ENCODE data around the gene MESD.

The MESD gene

DNA sequence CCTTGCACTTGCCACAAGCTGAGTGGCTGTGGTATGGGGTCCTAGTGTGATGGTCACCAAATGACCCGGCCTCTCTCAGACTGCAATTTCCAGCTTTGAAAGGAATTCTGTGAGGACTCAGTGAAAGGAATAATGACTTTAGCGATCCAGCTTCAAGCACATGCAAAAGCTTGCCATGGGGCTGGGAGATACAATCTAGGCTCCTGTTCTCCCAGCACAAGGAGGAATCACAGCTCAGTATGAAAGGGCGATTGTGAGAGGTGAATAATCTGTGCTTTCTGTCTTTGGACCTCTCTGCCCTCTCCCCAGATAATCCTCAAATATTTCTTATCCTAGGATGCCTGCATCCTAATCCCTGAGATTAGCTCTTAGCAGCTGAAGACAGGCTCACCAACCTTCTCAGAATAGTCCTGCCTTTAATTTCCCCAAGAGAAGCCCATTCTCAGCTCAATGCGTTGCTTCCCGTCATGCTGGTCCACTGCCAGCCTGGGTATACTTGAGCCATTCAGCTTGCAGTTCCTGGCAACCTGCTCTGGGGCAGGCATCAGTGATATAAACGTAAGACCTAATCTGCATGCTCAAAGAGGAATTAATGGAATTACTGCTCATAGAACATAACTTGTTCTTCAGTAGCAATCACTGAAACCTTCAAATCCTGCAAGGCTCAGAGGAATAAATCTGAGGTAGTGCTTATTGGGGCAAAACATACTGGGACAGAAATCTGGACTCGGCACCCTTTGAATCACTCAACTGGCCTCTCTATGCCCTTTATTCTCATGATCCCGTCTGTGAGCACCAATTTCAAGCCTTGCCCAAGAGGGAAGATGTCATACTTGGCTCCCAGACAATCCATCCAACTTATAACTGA lies 26.2 kb upstream of the MESD start:
- no peak for DNase-seq (ENCODE audit: low read depth)

- no peak for DNase-seq (ENCODE audit: low read depth)
Observed at GRCh38 chr15:81014446-81015093, 25.0 kb upstream of the MESD start.

- no peak for DNase-seq (ENCODE audit: low read depth)
Observed at GRCh38 chr15:81013396-81013929, 23.8 kb upstream of the MESD start.

- DNase-seq (ENCODE audit: low read depth): no peak
Observed at GRCh38 chr15:81012588-81012987, 23.0 kb upstream of the MESD start.

DNA sequence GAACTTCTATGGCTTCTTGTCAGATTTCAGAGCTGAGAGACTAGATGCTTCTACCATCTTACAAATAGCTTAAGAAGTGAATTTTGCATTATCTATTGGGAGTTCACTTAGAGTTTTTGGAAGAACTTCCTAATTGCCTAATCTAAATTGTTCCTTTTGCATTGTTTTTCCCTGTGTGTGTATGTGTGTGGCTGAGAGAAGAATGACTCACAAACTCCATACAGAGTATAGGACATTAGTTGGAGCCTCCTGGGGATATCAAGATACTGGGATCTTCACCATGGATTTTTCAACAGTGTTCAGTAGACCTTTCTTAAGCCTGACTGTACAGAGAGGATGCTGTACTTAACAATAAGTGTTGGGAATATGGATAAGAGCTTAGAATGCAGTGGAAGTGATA lies 22.0 kb upstream of the MESD start:
- peak; percentile 83 for DNase-seq (ENCODE audit: low read depth)

GRCh38 chr15:81010086-81010485 lies 20.5 kb upstream of the MESD start:
- DNase-seq (ENCODE audit: low read depth): no peak

DNA sequence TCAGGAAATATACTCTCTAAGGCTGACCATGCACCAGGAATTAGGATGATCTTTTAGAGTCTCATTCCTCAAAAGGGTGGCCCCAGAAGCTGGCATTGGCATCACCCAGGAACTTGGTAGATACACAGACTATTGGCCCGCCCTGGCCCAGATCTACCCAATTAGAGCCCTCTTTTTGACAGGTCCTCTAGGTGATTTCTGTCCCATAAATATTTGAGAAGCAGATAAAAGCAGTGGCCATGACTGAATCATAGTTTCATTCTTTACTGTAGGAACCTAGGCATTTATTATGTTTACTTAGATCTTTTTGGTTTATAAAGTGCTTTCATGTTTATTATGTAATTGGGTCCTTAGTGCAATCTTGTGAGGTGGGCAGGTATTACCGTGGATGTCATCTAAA lies 18.7 kb upstream of the MESD start:
- no peak for DNase-seq (ENCODE audit: low read depth)

GRCh38 chr15:81007428-81008064 lies 17.9 kb upstream of the MESD start:
- no peak for DNase-seq (ENCODE audit: low read depth)

DNA sequence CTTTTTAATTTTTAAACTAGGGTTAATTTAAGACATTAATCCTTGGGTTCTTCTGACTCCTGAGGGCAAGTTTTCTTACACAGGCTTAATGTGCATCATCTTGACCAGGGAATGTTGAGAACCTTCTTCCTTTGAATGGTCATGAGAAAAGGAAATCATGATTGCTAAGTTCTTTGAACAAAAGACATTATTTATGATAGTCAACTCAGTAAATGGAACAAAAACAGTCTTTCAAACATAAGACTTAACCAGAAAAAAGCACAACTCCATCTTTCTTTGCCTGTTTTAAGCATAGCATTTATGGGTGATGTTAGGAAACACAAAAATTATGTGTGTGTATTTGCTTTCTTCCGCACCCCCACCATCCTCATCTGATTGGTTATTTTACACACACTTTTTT lies 16.5 kb upstream of the MESD start:
- DNase-seq (ENCODE audit: low read depth): no peak

GRCh38 chr15:81003097-81003350 lies 13.4 kb upstream of the MESD start:
- DNase-seq (ENCODE audit: low read depth): no peak

DNA sequence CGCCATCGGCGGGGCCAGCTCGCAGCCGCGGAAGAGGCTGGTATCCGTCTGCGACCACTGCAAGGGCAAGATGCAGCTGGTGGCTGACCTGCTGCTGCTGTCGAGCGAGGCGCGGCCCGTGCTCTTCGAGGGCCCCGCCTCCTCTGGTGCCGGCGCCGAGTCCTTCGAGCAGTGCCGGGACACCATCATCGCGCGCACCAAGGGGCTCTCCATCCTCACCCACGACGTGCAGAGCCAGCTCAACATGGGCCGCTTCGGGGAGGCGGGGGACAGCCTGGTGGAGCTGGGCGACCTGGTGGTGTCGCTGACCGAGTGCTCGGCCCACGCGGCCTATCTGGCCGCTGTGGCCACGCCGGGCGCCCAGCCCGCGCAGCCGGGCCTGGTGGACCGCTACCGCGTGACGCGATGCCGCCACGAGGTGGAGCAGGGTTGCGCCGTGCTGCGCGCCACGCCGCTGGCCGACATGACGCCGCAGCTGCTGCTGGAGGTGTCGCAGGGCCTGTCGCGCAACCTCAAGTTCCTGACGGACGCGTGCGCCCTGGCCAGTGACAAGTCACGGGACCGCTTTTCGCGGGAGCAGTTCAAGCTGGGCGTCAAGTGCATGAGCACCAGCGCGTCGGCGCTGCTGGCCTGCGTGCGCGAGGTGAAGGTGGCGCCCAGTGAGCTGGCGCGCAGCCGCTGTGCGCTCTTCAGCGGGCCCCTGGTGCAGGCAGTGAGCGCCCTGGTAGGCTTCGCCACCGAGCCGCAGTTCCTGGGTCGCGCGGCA lies 12.9 kb upstream of the MESD start:
- peak; percentile 11 for DNase-seq (ENCODE audit: low read depth)

DNA sequence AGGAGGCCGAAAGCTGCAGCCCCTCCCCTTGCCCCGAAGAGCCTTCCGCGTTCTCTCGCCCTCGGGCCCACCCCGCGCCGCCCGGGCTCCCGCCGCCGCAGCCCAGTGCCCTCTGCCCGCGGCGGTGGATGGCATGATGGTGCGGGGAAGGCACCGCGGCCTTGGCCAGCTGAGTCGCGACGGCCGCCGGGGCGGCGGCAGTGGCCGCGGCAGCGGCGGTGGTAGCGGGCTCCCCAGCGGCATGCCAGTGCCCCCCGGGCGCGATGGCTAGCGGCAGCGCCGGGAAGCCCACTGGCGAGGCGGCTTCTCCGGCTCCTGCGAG lies 12.4 kb upstream of the MESD start:
- DNase-seq (ENCODE audit: low read depth): no peak

- DNase-seq (ENCODE audit: low read depth): peak; percentile 54
Observed at GRCh38 chr15:81001152-81002008, 11.8 kb upstream of the MESD start.

DNA sequence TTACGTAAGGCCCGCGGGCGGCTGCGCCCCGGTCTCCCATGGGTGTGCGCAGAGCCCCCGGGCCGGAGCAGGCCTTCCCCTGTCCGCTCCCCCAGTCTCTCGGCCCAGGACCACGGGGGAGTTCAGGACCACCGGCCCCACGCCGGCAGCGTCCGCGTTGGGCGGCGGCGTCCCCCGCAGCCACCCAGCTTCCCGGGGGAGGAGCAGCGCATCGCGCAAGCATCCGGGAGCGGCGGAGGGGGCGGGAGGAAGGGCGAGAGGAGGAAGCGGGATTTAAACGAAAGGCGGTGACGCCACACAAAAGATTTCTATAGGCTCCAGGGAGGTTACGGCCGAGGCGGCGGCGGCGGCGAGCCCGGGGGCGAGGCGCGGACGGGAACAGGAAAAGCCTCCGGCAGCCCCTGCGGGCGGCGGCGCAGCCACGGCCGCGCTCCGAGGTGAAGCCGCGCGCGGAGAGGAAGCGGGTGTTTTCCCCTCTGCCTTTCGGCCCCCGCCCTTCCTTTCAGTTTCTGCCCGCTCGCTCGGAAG lies 11.1 kb upstream of the MESD start, which contains the start of gene TLNRD1:
TSS of gene TLNRD1 (plus strand) at position 300 of the 528 bp plus-strand sequence. CDS start 1,349 bp downstream, outside the sequence.
- DNase-seq (ENCODE audit: low read depth): peak; percentile 94

DNA sequence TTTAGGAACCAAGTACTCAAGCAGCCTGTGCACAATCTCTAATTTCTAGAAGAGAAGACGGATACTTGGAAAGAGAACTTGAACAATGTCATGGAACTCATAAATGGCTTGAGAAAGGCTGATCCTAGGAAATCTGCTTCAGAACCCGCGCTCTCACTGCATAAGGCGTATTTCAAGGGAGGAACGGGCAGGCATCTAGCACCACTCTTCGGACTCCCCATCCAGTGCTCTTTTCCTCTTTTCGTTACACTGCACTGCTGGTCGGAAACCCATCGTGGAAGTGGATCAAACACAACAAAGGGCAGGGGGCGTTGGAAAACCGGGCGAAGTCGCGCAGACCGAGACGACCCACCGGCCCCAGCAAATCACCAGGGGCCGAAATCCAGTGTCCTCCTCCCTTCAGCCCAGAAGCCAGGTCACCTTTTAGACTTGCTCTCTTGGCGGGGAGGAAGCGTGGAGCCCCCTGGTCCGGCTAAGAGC lies 10.6 kb upstream of the MESD start:
- peak; percentile 14 for DNase-seq (ENCODE audit: low read depth)

DNA sequence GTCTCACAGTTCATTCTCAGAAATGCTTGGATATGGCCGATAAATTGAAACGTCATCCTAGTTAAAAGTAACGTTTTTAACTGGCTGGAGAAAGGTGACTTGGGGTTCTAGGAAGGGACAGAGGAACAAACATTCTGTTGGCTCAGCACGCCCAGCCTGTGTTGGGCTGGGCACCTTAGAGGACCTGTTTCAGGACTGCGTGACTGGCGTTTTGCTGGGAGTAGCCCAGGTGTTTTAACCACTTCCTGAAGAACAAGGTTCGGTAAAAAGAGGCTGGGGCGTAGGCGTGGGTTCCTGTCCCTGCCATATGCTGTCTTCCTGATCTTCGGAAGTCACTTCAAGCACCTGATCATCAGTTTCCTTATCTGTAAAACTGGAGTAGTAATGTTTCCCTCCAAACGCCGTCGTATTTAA lies 10.0 kb upstream of the MESD start:
- DNase-seq (ENCODE audit: low read depth): no peak

- DNase-seq (ENCODE audit: low read depth): no peak
Observed at GRCh38 chr15:80998251-80998650, 8.6 kb upstream of the MESD start.

- no peak for DNase-seq (ENCODE audit: low read depth)
Observed at GRCh38 chr15:80997692-80998091, 8.1 kb upstream of the MESD start.

DNA sequence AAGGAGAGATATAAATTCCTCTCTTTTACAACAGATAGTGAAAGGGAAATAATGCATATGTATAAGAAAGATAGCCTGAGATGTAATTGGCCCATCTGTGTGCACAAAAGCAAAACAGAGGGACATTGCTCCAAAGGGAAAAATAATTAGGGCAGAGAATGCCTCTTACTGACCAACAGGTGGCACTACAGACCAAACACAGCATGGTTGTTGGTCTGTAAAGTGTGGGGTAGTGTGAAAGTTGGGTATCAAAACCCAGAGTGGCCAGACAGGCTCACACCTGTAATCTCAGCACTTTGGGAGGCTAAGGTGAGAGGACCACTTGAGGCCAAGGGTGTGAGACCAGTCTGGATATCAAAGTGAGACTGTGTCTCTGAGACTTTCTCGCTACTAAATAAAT lies 6.6 kb upstream of the MESD start:
- DNase-seq (ENCODE audit: low read depth): no peak

DNA sequence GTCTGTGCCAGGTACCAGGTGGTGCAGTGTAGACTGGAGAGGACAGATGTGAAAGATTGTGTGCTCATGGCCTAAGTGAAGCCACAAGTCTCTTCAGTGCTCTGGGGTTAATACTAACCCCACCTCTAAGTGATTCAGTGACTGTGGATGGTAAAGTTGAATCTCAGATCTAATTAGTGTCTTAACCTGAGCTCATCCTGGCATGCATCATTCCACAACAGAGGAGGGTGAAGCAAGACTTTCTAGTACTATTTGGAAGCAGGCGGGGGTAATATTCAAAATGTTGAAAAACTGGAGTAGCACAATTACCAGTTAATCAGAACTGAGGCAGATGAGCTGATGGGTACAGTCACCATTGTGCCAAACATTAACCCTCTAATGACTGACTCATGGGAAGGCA lies 2.8 kb upstream of the MESD start:
- no peak for DNase-seq (ENCODE audit: low read depth)

GRCh38 chr15:80992006-80992405 lies 2.4 kb upstream of the MESD start:
- no peak for DNase-seq (ENCODE audit: low read depth)

All from fibroblast of gingiva (primary cell).